KOPT-K1 (cell line): ENCODE data around the gene EPHB2.
"Not testable (repeated sequence)": the region's sequence is repeated elsewhere in the genome, so short reads cannot be mapped to it uniquely, and the experiment has no call there.

Experiments used
- H3K27ac ChIP-seq: fragments of 200-600 bp; sonication (generic); 2 replicates; pipeline ENCODE4 v1.5.1; 2016; ENCODE audit warnings: antibody characterized with exemption, mild to moderate bottlenecking, low read depth, low read length; ENCODE audit not compliant: poor library complexity, severe bottlenecking
- H3K36me3 ChIP-seq: fragments of 200-600 bp; sonication (generic); 2 replicates; pipeline ENCODE4 v1.5.1; 2017; ENCODE audit warnings: antibody characterized with exemption, mild to moderate bottlenecking, low read length, moderate library complexity; ENCODE audit not compliant: insufficient read depth
- H3K9me3 ChIP-seq: fragments of 200-600 bp; sonication (generic); 2 replicates; pipeline ENCODE4 v1.5.1; 2017; ENCODE audit warnings: antibody characterized with exemption, low read length, mild to moderate bottlenecking; ENCODE audit not compliant: insufficient read depth, poor library complexity, severe bottlenecking

EPHB2 gene

GRCh38 chr1:22710701-22711049 is at the start of gene EPHB2:
TSS of gene EPHB2 (plus strand) at chr1:22710839. CDS start at chr1:22710983, 144 bp downstream.
- Histone ChIP-seq H3K27ac (no peak within 1 kb of the TSS), H3K9me3 (no peaks in the 10 kb centered on the region), H3K36me3 (no peaks in the 10 kb centered on the region)

DNA sequence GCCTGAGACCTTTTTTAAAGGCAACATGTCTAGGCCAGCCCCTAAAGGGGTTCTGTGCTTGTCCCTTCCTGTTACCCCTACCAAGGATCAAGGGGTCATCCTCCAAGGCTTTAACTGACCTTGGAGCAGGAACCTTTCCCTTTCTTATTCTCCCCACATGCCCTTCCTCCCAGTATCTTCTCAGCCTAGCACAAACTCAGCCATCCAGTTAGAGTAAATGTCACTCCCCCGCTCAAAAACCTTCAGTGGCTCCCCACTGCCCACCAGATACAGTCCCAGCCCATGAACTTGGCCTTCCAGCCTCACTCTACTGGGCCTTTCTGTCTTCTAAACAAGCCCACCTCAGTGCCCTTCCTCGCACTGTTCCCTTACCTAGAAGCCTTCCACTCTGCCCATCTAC is 48.8 kb upstream of the EPHB2 start:
- Histone ChIP-seq H3K27ac (no peak overlapping the region), H3K36me3 (no peaks in the 10 kb centered on the region), H3K9me3 (no peaks in the 10 kb centered on the region)

DNA sequence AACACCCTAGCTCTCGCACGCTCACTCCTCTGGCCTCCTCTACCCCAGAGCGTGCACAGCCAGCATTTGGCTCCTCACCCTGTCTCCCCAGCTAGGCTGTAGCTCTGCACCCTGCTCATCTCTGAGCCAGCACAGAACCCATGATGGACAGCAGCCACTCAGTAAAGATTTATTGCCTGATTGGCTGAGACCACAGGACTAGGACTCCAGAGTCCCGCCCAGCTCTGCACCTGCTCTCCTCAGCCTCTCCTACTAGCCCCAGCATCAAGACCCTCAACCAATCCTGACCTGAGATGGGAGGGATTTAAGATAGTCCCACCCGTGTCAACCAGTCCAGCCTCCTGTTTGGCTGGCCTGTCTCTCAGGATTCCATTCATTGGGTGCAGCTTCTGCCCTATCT is 48.3 kb upstream of the EPHB2 start:
- Histone ChIP-seq H3K9me3 (no peaks in the 10 kb centered on the region), H3K27ac (no peak overlapping the region), H3K36me3 (no peaks in the 10 kb centered on the region)

GRCh38 chr1:22662986-22663408 is 47.6 kb upstream of the EPHB2 start:
- H3K9me3 ChIP-seq: no peaks in the 10 kb centered on the region
- H3K36me3 ChIP-seq: no peaks in the 10 kb centered on the region
- no peak overlapping the region for H3K27ac ChIP-seq

- Histone ChIP-seq H3K27ac (no peak overlapping the region), H3K36me3 (no peaks in the 10 kb centered on the region), H3K9me3 (no peaks in the 10 kb centered on the region)
Measured at GRCh38 chr1:22665752-22666151, 44.9 kb upstream of the EPHB2 start.

DNA sequence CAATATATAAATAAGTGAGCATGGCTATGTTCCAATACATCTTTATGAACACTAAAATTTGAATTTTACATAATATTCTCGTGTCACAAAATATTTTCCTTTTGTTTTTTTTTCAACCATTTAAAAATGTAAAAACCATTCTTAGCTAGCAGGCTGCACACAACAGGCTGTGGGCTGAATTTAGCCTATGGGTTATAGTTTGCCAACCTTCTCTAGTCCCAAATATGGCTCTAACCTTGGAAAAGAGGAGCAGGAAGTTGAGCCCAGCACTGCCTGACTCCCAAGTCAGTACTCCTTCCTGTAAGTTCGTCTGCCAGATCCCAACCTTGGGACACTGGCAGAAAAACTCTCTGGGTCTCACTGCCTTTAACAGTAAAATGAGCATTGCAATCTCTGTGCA is 44.2 kb upstream of the EPHB2 start:
- Histone ChIP-seq H3K27ac (no peak overlapping the region), H3K9me3 (no peaks in the 10 kb centered on the region), H3K36me3 (no peaks in the 10 kb centered on the region)

DNA sequence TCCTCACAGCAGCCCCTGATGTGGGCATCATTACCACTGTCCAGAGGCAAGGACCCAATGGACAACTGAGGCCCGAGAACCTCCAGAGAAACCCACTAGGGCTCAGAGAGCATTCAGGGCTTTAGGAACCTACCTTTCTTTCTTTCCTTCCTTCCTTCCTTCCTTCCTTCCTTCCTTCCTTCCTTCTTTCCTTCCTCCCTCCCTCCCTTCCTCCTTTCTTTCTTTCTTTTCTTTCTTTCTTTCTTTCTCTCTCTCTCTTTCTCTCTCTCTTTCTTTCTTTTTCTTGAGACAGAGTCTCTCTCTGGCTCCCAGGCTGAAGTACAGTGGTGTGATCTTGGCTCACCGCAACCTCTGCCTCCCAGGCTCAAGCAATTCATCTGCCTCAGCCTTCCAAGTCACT is 41.8 kb upstream of the EPHB2 start:
- H3K36me3 ChIP-seq, H3K9me3 ChIP-seq, H3K27ac ChIP-seq: not testable (repeated sequence)

DNA sequence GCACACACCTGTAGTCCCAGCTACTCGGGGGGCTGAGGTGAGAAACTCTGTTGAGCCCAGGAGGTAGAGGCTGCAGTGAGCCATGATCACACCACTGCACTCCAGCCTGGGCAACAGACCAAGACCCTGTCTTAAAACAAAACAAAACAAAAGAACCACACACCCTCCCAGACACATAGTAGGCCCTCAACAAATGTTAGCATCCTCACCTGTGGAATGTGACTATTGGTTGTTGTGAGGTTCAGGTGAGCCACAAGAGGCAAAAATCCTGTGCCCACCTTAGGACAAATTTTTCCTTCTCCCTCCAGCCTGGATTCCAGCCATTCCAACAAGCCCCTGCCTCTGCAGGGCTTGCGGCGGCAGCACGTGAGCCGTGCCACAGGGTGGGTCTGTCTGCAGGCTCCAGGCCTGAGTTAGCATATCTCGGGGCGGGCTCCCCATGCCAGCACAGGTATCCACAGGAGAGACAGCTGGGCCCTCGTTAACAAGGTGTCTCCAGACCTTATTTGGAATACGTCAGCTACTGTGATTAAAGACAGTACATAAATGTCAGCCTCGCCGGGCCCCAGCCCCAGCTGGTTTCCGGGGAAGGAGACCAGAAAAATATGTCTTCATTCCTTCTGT is 40.2 kb upstream of the EPHB2 start:
- Histone ChIP-seq H3K36me3 (no peaks in the 10 kb centered on the region), H3K27ac (no peak overlapping the region), H3K9me3 (no peaks in the 10 kb centered on the region)

DNA sequence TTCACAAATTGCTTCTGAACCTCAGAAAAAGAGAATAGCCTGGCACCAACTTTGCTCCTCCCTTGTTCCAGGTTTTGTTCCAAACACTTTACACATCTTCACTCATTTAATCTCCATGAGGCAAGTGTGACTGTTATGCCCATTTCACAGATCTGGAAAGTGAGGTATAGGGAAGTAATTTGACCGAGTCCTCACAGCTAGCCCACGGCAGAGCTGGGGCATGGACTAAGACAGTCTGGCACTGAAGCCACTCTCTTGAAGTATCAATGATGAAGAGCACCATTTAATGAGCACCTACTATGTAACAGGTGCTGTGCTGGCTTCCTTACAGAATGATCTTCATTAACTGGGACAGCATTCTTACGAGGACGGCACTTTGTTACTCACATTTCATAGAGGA is 38.6 kb upstream of the EPHB2 start:
- no peaks in the 10 kb centered on the region for H3K36me3 ChIP-seq
- H3K27ac ChIP-seq: no peak overlapping the region
- H3K9me3 ChIP-seq: no peaks in the 10 kb centered on the region

DNA sequence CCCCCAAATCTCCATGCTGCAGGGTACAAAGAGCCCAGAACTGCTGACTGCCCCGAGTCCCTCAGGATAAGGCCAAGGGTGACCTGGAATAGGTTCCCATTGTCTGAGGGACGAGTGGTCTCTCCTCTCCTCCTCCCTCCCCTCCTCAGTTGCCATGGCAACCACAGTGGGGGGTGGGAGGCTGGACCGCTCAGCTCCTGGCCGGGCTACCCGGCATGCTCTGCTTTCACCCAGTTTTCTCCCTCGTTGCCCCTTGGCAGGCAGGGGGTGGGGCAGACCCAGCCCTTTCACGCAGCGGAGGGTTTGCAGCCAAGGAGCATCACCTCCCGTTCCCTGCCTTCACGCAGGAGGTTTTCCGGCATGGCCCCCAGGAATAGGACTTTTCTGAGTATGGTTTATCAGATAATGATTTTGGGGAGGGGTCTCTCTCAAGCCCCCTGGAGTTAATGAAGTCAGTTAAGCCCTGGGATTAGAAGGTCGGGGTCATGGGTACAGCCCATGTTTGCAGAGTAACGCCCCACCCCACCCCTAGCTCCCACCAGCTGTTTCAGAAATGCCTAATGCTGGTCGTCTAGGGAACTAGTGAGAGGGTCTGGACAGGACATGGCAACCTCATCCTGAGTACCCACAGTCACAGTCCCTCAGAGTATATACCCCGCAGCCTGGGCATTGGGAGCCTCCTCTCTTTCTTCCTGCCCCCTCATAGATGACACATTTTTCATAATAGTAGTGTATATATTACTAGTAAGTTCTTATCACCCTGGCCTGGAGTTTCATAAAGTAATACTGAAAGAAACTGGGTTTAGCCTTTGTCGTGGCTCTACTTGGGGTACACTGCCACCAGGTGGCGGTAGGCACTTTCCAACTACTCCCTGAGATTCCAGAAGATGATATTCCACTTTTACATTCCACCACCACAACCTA is 36.9 kb upstream of the EPHB2 start:
- H3K36me3 ChIP-seq: no peaks in the 10 kb centered on the region
- no peak overlapping the region for H3K27ac ChIP-seq
- no peaks in the 10 kb centered on the region for H3K9me3 ChIP-seq

DNA sequence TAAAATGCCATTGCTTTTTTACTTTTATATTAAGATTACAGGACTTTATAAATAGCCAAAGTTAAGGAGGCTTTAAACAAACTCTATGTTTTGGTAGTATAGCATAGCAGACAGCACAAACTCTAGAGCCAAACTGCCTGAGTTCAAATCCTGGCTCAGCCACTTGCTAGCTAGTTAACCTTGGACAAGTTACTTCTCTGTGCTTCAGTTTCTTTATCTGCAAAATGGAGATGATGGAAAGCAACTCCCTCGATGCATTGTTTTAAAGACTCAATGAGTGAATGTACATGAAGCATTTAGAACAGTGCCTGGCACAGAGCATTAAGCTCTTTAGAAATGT is 36.3 kb upstream of the EPHB2 start:
- no peaks in the 10 kb centered on the region for H3K36me3 ChIP-seq
- H3K9me3 ChIP-seq: no peaks in the 10 kb centered on the region
- no peak overlapping the region for H3K27ac ChIP-seq

GRCh38 chr1:22676151-22676550 is 34.5 kb upstream of the EPHB2 start:
- H3K36me3 ChIP-seq, H3K27ac ChIP-seq: not testable (repeated sequence)

DNA sequence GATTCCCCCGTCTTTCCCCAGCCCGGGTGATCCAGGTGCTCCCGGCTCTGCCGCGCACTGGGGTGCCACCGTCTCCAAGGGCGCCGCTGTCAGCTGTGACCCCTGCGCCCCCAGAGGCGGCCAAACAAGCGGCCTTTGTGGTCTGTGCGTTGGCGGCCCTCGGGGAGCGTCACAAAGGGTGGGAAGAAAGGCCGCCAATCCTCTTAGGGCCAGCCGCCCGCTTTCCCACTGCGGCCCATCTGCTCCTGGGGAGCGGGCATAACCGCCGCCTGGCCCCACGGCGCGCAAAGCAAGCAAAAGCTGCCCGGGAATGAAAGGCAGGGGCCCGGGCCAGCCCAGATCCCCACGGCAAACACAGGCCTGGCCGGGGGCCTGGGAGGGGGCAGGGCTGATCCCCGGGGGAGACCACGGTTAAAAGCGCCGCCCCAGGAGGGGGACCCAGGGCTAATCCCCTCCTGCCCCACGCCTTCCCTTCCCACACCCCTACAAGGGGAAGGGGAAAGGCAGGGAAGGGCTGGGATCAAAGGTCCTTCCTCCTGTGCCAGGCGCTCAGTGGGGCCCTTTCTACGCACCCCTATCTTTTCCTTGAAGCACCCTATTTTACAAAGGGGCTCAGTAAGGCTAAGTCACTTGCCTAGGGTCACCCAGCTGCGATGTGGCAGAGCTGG is 33.6 kb upstream of the EPHB2 start:
- Histone ChIP-seq H3K36me3 (no peaks in the 10 kb centered on the region), H3K27ac (no peak overlapping the region), H3K9me3 (no peaks in the 10 kb centered on the region)

More at GRCh38 chr1:22676151-22676550, 34.5 kb upstream of the EPHB2 start:
- H3K9me3 ChIP-seq: not testable (repeated sequence)

DNA sequence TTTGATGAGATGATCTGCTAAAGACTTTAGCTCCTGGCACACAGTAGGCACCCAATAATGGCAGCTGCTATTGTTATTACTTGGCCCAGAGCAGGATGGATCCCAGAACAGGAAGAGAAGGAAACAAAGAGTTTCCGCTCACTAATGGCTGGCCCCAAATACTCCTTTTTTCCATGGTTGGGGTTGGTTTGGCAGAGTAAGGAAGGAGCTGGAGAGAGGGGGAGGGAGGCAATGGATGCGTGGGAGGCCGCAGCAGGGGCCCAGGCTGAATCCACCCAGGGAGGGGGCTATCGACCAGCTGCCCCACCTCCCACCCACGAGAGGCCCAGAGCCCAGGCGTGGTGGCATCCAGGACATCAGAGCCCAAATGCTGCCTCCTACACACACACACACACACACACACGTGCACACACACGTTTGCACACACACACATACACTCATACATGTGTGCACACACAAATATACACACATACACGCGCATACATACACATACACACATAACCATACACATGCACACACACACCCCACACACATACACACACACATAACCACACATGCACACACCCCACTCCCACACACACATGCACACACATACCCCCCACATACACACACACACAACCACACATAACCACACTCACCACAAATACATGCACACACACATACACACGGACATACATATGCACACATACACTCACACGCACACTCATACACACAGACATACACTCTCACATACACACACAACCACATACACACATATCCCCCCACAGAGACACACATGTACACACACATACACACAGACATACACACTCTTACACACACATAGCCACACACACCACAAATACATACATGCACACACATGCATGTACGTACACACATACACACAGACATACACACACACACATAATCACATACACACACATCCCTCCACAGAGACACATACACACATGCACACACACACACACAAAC is 32.4 kb upstream of the EPHB2 start:
- no peaks in the 10 kb centered on the region for H3K9me3 ChIP-seq
- no peaks in the 10 kb centered on the region for H3K36me3 ChIP-seq
- H3K27ac ChIP-seq: no peak overlapping the region

DNA sequence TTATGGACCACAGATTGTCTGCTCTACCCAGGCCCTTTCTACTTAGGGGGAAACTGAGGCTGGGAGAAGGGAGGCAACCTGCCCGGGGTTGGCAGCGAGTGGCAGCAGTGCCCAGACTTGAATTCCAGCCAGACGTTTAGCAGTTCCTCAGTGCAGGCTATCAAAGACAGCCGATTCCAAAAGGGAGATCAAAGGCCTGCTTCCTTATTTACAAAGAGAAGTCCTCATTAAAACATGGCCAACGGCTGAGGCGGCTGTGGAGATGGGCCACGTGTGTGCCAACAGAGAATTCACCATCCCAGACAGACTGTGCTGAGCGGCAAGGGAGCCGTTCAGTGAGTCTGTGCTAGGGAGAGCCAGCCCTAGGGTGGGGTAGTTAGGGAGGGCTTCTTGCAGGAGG is 29.9 kb upstream of the EPHB2 start:
- Histone ChIP-seq H3K36me3 (no peaks in the 10 kb centered on the region), H3K27ac (no peak overlapping the region)

More for the DNA sequence above, 29.9 kb upstream of the EPHB2 start:
- H3K9me3 ChIP-seq: no peaks in the 10 kb centered on the region
